GM12875 (cell line): ENCODE results near the gene EFNA4.

Source experiments
- H3K4me3 ChIP-seq: one replicate; pipeline ENCODE4 v1.5.1; 2011; ENCODE audit warnings: low read depth, low read length, control low read depth
- CTCF ChIP-seq: IDR thresholded peaks from 2 replicates; pipeline ENCODE4 v1.5.1; 2011; ENCODE audit warnings: low read depth, mild to moderate bottlenecking, control low read depth, inconsistent platforms, low read length, moderate library complexity, borderline replicate concordance; ENCODE audit not compliant: insufficient read depth

EFNA4 gene

GRCh38 chr1:155018617-155019348, 44.8 kb upstream of the EFNA4 start:
- no peak for TF ChIP-seq CTCF
- H3K4me3 ChIP-seq, result no peak overlapping the region

- no peak for TF ChIP-seq CTCF
- no peak overlapping the region for H3K4me3 ChIP-seq
Measured at GRCh38 chr1:155019377-155020245, 43.9 kb upstream of the EFNA4 start.

GRCh38 chr1:155022136-155022926, 41.2 kb upstream of the EFNA4 start:
- TF ChIP-seq CTCF, result no peak
- no peak overlapping the region for H3K4me3 ChIP-seq

- H3K4me3 ChIP-seq, result no peak overlapping the region
- TF ChIP-seq CTCF, result no peak
Measured at GRCh38 chr1:155022927-155023236, 40.7 kb upstream of the EFNA4 start.

- TF ChIP-seq CTCF, result no peak
- H3K4me3 ChIP-seq, result no peak overlapping the region
Measured at GRCh38 chr1:155023627-155024026, 39.9 kb upstream of the EFNA4 start.

GRCh38 chr1:155024315-155024714, 39.2 kb upstream of the EFNA4 start:
- no peak for TF ChIP-seq CTCF
- no peak overlapping the region for H3K4me3 ChIP-seq
